Lower lobe of right lung (tissue), 2 donors: ENCODE results near the gene GSTM4. TPM values are rescaled to one million over a fixed set of nuclear protein-coding genes. Genes with fewer than 3 reads are reported as not detected.

Experiments used
- ATAC-seq, 2 donors: fragments of 200-7000 bp; cut with Tn5 transposase; one replicate each; pipeline ENCODE4 v1.9.1; 2020 to 2022; ENCODE audit warnings: mild to moderate bottlenecking in 2 of 2, moderate library complexity in 2 of 2
- DNase-seq: peaks from one replicate; pipeline ENCODE4 v3.0.0-alpha.2; 2020
- H3K27ac ChIP-seq: fragments of 200-600 bp; one replicate; pipeline ENCODE4 v1.8.0; 2022
- H3K27me3 ChIP-seq: fragments of 200-600 bp; one replicate; pipeline ENCODE4 v1.8.0; 2022; ENCODE audit warnings: low read depth
- H3K36me3 ChIP-seq: fragments of 200-600 bp; one replicate; pipeline ENCODE4 v1.8.0; 2022; ENCODE audit warnings: mild to moderate bottlenecking
- H3K4me1 ChIP-seq: fragments of 200-600 bp; one replicate; pipeline ENCODE4 v1.8.0; 2022
- H3K4me3 ChIP-seq: fragments of 200-600 bp; one replicate; pipeline ENCODE4 v1.8.0; 2022; ENCODE audit warnings: mild to moderate bottlenecking
- H3K9me3 ChIP-seq: fragments of 200-600 bp; one replicate; pipeline ENCODE4 v1.8.0; 2022
- intact Hi-C: fragments of 100-400 bp; cut with DNase I; formaldehyde crosslinking; loops from one replicate; pipeline ENCODE4 v1.11.0; 2022
- total RNA-seq: library from RNA; stranded (reverse); fragmentation: NEBNext Ultra II Directional; extraction: Animal tissue kit (Norgen Biotek cat#: 25700); gene quantifications from one replicate; pipeline ENCODE4 v1.2.1, GENCODE V29; 2021
- TF ChIP-seq, protein P1 (sequence below): fragments of 200-600 bp; IDR thresholded peaks from one replicate; pipeline ENCODE4 v1.8.0; 2022; ENCODE audit warnings: antibody characterized with exemption, mild to moderate bottlenecking
- donor health status: DM: no; HTN: yes; CAD: no; lungs with severe emphysema.

GSTM4 gene
- total RNA-seq, 1 donor from 2014 or later, result 15.7 TPM

GRCh38 chr1:109613361-109614147 is 42.3 kb upstream of the GSTM4 start:
- H3K27ac ChIP-seq, result peak overlapping the region; percentile 39

GRCh38 chr1:109615879-109616278 is 40.0 kb upstream of the GSTM4 start:
- peak; percentile 48 to 78 for ATAC-seq
- peak overlapping the region; percentile 59 for H3K27ac ChIP-seq
- H3K9me3 ChIP-seq, result no peaks in the 10 kb centered on the region
- no peaks in the 10 kb centered on the region for H3K36me3 ChIP-seq
- no peaks in the 10 kb centered on the region for H3K27me3 ChIP-seq
- intact Hi-C loops, result no loop called here
- no peak overlapping the region for H3K4me3 ChIP-seq
- peaks cover 39% of the 10 kb centered on the region for H3K4me1 ChIP-seq
- DNase-seq, result peak; percentile 72
- TF ChIP-seq, protein P1, sequence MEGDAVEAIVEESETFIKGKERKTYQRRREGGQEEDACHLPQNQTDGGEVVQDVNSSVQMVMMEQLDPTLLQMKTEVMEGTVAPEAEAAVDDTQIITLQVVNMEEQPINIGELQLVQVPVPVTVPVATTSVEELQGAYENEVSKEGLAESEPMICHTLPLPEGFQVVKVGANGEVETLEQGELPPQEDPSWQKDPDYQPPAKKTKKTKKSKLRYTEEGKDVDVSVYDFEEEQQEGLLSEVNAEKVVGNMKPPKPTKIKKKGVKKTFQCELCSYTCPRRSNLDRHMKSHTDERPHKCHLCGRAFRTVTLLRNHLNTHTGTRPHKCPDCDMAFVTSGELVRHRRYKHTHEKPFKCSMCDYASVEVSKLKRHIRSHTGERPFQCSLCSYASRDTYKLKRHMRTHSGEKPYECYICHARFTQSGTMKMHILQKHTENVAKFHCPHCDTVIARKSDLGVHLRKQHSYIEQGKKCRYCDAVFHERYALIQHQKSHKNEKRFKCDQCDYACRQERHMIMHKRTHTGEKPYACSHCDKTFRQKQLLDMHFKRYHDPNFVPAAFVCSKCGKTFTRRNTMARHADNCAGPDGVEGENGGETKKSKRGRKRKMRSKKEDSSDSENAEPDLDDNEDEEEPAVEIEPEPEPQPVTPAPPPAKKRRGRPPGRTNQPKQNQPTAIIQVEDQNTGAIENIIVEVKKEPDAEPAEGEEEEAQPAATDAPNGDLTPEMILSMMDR, result no peak

More at GRCh38 chr1:109613361-109614147, 42.3 kb upstream of the GSTM4 start:
- no peaks in the 10 kb centered on the region for H3K27me3 ChIP-seq
- ATAC-seq (no peak), DNase-seq (no peak)
- no peak overlapping the region for H3K4me3 ChIP-seq
- no peaks in the 10 kb centered on the region for H3K36me3 ChIP-seq
- intact Hi-C loops, result no loop called here
- H3K4me1 ChIP-seq, result peaks cover 23% of the 10 kb centered on the region
- no peaks in the 10 kb centered on the region for H3K9me3 ChIP-seq
- TF ChIP-seq, protein P1, result no peak

DNA sequence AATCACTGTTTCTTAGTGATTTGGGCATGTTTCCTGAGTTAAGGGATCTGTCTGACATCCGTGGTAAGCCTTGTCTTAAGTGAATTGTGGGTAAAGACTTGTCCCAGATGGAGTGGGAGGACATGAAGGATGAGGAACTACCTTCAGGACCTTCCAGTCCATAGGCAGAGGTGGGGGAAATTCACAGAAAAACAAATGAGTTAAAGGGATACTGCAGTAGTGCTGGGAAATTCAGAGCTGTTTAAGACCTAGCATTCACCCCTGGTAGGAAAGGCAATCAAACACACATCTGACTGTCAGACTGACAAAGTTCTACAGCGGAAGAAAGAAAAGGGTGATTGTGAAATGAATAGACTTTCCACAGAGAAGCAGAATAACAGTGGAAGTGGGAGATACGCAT is 39.5 kb upstream of the GSTM4 start:
- no peaks in the 10 kb centered on the region for H3K36me3 ChIP-seq
- no peaks in the 10 kb centered on the region for H3K9me3 ChIP-seq
- H3K27ac ChIP-seq, result peak overlapping the region; percentile 59
- intact Hi-C loops, result no loop called here
- H3K4me1 ChIP-seq, result peaks cover 44% of the 10 kb centered on the region
- ATAC-seq (no peak), DNase-seq (no peak)
- H3K4me3 ChIP-seq, result no peak overlapping the region
- H3K27me3 ChIP-seq, result no peaks in the 10 kb centered on the region
- TF ChIP-seq, protein P1, result no peak

- no peaks in the 10 kb centered on the region for H3K9me3 ChIP-seq
- H3K27me3 ChIP-seq, result no peaks in the 10 kb centered on the region
- intact Hi-C loops, result no loop called here
- peak overlapping the region; percentile 59 for H3K27ac ChIP-seq
- DNase-seq, result no peak
- ATAC-seq, result peak in 1 of 2 donors; percentile 4
- H3K4me3 ChIP-seq, result no peak overlapping the region
- TF ChIP-seq, protein P1, result no peak
- H3K36me3 ChIP-seq, result no peaks in the 10 kb centered on the region
- H3K4me1 ChIP-seq, result peaks cover 53% of the 10 kb centered on the region
Measured at GRCh38 chr1:109617291-109617801, 38.6 kb upstream of the GSTM4 start.

DNA sequence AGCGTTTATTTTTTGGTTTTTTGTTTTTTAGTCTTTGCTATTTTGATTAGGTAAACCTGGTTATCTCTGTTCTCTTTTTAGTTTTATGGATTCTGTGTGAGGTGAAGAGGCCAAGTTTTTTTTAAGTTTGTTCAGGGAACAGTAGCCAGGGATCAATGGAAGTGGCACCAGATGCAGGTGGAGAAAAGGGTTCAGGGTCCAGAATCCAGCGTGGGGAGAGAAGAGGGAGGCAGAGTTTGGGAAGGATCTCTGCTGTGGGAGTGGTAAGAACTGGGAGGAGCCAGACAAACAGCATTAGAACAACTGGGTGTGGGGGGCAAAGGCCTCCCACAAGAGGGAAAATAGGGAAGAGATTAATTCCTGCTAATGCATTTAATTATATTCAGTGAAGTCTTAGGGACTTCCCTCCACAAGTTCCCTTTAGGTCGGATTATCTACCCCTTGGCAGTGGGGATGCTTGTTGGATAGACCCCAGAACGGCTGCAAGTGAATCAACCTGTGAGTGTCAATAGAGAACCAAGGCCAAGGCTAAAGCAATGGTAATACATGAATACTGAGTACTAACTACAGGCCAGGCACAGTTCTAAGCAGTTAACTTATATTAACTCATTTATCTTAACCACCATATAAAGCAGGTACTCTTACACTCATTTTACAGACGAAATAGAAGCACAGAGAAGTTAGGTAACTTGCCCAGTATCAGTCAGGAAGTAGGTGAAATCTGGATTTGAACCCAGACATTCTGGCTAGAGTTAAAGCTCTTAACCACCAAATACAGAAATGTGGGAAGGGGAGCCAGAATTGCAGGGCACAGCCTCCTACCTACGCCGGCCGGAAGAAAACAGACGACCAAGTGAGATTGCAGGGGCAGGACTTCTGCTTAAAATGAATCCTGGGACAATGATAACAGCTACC is 37.0 kb upstream of the GSTM4 start:
- no peaks in the 10 kb centered on the region for H3K9me3 ChIP-seq
- peak overlapping the region; percentile 85 for H3K4me3 ChIP-seq
- no peaks in the 10 kb centered on the region for H3K27me3 ChIP-seq
- ATAC-seq, result no peak
- H3K36me3 ChIP-seq, result no peaks in the 10 kb centered on the region
- intact Hi-C loops, result no loop called here
- no peak for DNase-seq
- H3K4me1 ChIP-seq, result peaks cover 69% of the 10 kb centered on the region
- TF ChIP-seq, protein P1, result no peak
- peak overlapping the region; percentile 87 for H3K27ac ChIP-seq
